Measurements from ENCODE around the gene PILRA. TPM values are rescaled to one million over a fixed set of nuclear protein-coding genes. Genes with fewer than 3 reads are reported as not detected.

PILRA gene
- polyA plus RNA-seq, 1 of the 3 experiments (the other 2 are of a cell fraction), result 0.89 TPM

DNA sequence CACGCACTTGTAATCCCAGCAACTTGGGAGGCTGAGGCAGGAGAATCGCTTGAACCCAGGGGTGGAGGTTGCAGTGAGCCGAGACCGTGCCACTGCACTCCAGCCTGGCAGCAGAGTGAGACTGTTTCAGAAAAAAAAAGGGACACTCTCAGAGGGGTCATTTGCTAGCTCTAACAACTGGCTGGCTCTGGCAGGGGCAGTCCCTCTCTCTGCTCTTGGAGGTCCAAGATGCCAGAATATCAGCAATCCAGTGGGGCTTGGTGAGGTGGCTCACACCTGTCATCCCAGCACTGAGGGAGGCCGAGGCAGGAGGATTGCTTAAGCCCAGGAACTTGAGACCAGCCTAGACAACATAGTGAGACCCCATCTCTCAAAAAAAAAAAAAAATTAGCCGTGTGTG is 2.5 kb upstream of the PILRA start:
- no peak for DNase-seq
- CTCF ChIA-PET, result interaction anchor here (4.8 kb wide), 1 partner anchor 37 kb away, joined by 24 read pairs; no protein-coding TSS in a partner anchor
- Histone ChIP-seq H3K27me3 (ENCODE audit: insufficient read depth) (no peaks in the 10 kb centered on the region), H3K9me2 (no peaks in the 10 kb centered on the region), H4K20me1 (ENCODE audit: insufficient read depth) (no peaks in the 10 kb centered on the region), H3K36me3 (replicated peaks in 1 of 2; ENCODE audit: control insufficient read depth in 1 of 2, insufficient read depth in 2 of 2, low read length in 1 of 2) (peaks cover 0 to 3% of the 10 kb centered on the region in 2 experiments), H3F3A (replicated peaks; ENCODE audit: insufficient read depth) (peaks cover under 1% of the 10 kb centered on the region), H3K9me3 (no peaks in the 10 kb centered on the region), H3K9ac (no peak overlapping the region), H3K4me1 (ENCODE audit: control insufficient read depth in 1 of 2, insufficient read depth in 2 of 2, low read depth in 1 of 2, low read length in 1 of 2) (peaks cover 5 to 7% of the 10 kb centered on the region in 2 experiments; a peak in 1 of 4 replicates), H3K4me2 (no peak overlapping the region), H3K4me3 (ENCODE audit: low read depth in 2 of 2, low read length in 1 of 2) (no peak overlapping the region), H2AFZ (ENCODE audit: low read depth) (no peak overlapping the region), H3K27ac (ENCODE audit: low read depth in 2 of 2, low read length in 1 of 2) (no peak overlapping the region), H3K79me2 (ENCODE audit: insufficient read depth) (no peaks in the 10 kb centered on the region)
- TF ChIP-seq POLR2AphosphoS5 (IDR thresholded peaks at IDR 0.05; ENCODE audit: low read depth, low read length), result no peak
- no peak for TF ChIP-seq RFX5 (IDR thresholded peaks at IDR 0.05; ENCODE audit: low read length)
- TF ChIP-seq RCOR1 (IDR thresholded peaks at IDR 0.05; ENCODE audit: low read length), result no peak
- no peak for TF ChIP-seq ELF1 (IDR thresholded peaks at IDR 0.05)
- no peak for TF ChIP-seq USF2 (IDR thresholded peaks at IDR 0.05; ENCODE audit: borderline replicate concordance, low read depth, low read length)
- no peak for TF ChIP-seq SMC3 (IDR thresholded peaks at IDR 0.05; ENCODE audit: low read depth, low read length)
- no peak for TF ChIP-seq GABPA (IDR thresholded peaks at IDR 0.05; ENCODE audit: low read depth)
- no peak for TF ChIP-seq IRF3 (IDR thresholded peaks at IDR 0.05; ENCODE audit: low read depth, low read length)
- TF ChIP-seq, protein P1, sequence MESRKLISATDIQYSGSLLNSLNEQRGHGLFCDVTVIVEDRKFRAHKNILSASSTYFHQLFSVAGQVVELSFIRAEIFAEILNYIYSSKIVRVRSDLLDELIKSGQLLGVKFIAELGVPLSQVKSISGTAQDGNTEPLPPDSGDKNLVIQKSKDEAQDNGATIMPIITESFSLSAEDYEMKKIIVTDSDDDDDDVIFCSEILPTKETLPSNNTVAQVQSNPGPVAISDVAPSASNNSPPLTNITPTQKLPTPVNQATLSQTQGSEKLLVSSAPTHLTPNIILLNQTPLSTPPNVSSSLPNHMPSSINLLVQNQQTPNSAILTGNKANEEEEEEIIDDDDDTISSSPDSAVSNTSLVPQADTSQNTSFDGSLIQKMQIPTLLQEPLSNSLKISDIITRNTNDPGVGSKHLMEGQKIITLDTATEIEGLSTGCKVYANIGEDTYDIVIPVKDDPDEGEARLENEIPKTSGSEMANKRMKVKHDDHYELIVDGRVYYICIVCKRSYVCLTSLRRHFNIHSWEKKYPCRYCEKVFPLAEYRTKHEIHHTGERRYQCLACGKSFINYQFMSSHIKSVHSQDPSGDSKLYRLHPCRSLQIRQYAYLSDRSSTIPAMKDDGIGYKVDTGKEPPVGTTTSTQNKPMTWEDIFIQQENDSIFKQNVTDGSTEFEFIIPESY (IDR thresholded peaks at IDR 0.05; ENCODE audit: borderline replicate concordance, low read depth), result no peak
- TF ChIP-seq SIN3A (IDR thresholded peaks at IDR 0.05; ENCODE audit: borderline replicate concordance, low read depth, low read length), result no peak
- TF ChIP-seq GATA2 (CRISPR knock-in tag; IDR thresholded peaks at IDR 0.05), result no peak
- TF ChIP-seq JUND (IDR thresholded peaks at IDR 0.05), result no peak
- TF ChIP-seq EZH2phosphoT487 (IDR thresholded peaks at IDR 0.05; ENCODE audit: borderline replicate concordance, low read depth), result no peak
- no peak for TF ChIP-seq CTCF (IDR thresholded peaks at IDR 0.05)
- TF ChIP-seq, protein P2, sequence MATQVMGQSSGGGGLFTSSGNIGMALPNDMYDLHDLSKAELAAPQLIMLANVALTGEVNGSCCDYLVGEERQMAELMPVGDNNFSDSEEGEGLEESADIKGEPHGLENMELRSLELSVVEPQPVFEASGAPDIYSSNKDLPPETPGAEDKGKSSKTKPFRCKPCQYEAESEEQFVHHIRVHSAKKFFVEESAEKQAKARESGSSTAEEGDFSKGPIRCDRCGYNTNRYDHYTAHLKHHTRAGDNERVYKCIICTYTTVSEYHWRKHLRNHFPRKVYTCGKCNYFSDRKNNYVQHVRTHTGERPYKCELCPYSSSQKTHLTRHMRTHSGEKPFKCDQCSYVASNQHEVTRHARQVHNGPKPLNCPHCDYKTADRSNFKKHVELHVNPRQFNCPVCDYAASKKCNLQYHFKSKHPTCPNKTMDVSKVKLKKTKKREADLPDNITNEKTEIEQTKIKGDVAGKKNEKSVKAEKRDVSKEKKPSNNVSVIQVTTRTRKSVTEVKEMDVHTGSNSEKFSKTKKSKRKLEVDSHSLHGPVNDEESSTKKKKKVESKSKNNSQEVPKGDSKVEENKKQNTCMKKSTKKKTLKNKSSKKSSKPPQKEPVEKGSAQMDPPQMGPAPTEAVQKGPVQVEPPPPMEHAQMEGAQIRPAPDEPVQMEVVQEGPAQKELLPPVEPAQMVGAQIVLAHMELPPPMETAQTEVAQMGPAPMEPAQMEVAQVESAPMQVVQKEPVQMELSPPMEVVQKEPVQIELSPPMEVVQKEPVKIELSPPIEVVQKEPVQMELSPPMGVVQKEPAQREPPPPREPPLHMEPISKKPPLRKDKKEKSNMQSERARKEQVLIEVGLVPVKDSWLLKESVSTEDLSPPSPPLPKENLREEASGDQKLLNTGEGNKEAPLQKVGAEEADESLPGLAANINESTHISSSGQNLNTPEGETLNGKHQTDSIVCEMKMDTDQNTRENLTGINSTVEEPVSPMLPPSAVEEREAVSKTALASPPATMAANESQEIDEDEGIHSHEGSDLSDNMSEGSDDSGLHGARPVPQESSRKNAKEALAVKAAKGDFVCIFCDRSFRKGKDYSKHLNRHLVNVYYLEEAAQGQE (IDR thresholded peaks at IDR 0.05; ENCODE audit: low read depth, low read length), result no peak
- POLR2A ChIA-PET, result no interaction called here
- WGBS (ENCODE audit: low lambda C conversion rate), result 91% methylated on average over 6 of the region's 6 CpGs

All from SK-N-SH (cell line).